GM19328 (cell line): ENCODE results near the gene EMC6.

Experiments
- ATAC-seq: cut with Tn5 transposase; IDR thresholded peaks from one replicate; pipeline ENCODE4 v1.9.1; 2021; ENCODE audit warnings: mild to moderate bottlenecking, moderate library complexity; ENCODE audit not compliant: unreplicated experiment

EMC6 gene

DNA sequence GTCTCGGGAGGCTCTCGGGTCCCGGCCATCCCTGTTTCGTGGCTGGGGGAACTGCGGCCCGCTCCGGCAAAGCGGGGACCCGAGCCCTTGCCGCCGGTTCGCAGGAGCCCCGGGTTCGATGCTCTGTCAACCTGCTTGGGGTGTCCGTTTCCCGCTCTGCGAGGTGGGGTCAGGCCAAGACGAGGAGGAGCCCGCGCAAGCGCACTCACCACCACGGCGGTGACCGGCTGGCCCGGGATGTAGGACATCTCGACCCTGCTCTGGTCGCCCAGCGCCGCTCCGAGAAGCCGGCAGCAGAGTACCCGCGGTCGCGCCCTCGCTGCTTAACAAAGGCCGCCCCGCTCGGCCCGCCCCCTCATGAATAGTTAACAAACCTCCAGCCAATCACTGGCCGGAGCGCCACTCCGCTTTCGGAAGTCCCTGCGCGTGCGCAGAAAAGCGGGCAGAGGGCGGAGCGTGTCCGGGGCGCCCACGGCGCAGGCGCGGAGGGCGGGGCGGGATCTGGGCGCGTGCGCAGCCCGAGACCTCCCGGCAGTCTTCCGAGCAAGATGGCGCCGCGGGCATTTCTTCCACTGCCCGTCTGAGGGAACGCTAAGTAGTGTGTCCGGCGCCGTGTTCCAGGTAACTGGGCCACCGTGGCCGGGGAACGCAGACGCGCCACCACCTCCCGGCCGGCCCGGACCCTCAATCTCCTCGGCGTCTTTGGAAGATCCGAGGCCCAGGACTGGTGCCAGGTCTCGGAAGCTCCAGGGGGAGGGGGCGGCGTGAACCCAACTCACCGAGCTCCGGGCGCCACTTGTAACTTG, at the start of gene EMC6, which contains the start of gene TAX1BP3:
Gene EMC6 (plus strand): TSS at position 534 of the 806 bp plus-strand sequence. CDS start 335 bp downstream, outside the sequence.
Gene TAX1BP3 (minus strand): TSS at position 300 of the 806 bp plus-strand sequence. CDS start 52 bp downstream, at position 248.
- ATAC-seq, result peak; percentile 83

DNA sequence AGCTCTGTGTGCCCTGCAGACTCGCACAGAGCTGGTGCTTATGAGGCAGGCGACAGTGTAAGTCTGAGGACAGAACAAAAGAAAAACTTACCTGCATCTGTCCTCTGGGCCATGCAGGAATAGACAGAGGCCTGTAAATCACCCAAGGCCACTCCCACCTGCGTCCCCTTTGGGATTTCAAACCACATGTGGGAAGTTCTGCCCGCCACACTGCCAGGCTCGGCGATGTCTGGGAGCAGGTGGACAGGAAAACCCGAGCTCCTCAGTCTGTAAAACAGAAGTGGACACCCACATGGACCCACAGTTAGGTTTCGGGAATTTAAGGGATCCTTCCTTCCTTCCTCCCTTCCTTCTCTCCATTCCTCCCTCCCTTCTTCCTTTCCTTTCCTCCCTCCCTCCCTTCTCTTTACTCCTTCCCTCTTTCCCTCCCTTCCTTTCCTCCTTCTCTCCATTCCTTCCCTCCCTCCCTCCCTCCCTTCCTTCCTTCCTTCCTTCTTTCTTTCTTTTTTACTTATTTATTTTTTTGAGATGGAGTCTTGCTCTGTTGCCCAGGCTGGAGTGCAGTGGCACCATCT, 47.4 kb upstream of the EMC6 start:
- ATAC-seq, result no peak

DNA sequence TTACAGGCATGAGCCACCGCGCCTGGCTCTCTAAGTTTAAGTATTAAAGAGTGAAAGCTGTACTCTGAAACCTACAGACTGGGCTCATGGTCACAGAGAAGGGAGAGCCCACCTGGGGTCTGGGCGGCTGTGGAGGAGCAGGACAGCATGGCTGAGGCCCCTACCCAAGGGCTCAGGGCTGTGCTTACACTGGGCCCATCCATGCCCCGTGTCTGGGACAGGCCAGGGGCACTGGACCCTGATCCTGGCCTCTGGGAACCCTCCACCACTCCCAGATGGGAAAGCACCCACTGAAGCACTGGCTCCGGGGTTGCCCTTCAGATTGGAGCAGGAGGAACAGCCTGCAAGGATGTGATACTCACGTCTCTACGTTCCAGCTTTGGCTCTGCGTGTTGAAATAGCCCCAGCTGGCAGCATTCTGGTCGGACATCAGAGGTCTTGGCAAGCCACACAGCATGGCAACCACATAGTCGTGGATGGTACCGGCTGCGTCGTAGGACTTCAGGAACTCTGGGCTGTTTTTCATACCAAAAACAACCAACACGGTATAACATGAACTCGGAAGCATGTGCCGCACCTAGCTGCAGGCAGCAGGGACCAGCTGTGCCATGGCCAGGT, 45.5 kb upstream of the EMC6 start:
- no peak for ATAC-seq

DNA sequence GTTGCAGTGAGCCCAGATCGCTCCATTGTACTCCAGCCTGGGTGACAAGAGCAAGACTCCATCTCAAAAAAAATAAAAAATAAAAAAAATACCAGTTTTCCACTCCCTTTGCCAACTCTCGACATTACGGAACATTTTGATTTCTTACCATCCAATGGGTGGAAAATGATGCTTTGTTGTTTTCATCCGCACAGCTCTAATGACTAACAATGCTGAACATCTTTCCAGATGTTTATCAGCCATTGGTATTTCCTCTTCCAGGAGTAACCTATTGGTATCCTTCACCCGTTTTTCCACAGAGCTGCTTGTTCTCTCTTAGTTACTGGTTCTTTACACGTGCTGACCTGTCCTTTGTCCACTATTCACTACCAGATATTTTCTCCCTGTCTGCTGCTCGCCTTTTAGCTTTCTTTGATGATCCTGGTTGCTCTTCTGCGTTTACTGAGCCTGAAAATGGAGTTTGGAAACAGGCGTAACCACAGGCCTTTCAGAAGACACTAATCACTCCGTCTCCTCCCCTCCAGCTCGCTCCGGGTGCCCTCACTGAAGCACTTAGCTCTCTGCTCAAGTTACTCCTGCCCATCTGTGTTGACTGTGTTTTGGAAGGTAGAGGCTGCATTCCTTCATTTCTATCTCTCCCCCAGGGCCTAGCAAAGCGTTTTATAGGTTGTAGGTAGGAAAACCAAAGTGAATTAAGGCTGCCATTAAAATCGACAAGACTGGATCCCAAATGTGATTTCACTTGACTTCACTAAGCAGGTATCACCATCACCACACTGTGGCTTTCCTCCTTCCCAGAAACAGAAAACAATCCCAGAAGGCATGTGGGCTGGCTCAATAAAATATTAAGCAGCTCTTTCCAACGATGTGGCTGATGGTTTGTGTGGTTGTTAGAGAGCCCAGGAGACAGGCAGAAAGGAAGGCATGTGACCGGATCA, 41.5 kb upstream of the EMC6 start:
- no peak for ATAC-seq

DNA sequence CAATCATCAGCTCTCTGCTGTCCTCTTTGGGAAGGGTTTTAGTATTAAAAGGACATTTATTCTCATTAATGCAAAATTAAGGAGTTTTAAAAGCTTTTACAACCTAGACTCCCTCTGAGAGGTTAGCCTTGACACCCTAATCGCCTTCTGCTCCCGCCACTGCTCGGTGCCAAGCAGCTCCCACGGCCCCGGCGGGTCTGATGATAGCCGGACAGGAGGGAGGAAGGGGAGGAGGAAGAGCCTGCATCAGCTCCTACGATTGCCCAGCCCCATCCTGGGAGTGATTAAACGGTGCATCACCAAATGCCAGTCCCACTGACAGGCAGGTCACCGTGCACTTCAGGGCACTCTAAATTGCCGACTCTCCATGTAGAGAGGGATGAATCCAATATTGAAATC, 40.8 kb upstream of the EMC6 start:
- ATAC-seq, result no peak

DNA sequence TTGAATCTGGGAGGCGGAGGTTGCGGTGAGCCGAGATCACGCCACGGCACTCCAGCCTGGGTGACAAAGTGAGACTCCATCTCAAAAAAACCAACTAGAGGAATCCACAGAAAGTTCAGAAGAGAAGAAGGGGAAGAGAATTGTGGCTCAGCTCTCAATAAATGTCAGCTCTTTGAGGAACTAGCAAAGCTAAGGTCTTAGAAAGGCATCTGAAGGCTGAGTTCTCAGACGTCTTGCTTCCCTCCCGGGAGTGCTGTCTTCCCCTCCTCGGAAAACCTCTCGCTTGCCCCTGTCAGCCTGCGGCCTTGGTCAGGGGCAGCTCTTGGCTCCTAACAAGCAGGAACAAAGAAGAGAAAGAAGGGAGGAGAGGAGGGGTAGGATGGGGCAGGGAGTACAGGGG, 37.8 kb upstream of the EMC6 start:
- no peak for ATAC-seq

DNA sequence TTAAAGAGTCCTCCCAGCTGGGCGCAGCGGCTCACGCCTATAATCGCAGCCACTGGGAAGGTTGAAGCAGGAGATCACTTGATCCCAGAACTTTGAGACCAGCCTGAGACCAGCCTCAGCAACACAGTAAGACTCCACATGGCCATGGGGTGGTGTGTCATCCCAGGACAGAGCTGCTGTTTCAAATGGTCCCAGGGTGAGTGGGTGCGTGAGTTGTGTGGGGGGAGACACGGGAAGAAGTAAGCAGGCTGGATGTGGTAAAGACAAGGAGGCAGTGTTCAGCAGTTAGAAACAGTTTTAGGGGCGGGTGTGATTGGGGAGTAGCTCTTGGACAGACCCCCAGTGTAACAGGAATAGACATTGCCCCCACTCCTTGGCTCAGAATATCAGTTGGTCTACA, 36.3 kb upstream of the EMC6 start:
- no peak for ATAC-seq

DNA sequence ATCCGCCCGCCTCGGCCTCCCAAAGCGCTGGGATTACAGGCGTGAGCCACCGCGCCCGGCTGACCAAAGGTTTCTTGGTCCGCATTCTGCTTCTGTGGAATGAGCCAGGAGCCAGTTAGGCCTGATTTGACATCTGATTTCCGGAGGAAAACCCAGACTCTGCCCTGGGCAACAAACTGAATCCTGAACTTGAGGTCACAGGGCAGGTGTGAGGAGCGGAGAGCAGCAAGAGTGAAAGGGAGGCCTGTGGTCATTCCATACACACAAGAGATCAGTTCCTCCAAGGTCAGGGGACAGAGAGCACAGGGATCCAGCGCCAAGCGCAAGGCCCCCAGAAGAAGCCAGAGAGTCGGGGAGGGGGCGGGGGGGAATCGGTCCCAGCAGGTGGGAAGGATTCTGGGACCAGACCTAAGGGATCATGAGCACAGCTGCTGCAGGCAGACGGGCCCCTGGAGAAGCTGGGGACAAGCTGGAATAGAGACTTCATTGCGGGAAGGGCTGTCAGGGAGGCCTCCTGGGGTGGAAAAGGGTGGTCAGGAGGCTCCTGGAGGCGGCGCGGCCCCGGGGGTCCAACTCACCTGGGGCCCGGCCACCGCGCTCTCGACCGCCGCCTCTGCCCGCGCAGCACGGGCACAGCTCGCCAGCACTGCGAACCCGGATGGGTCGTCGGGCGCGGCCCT, 33.0 kb upstream of the EMC6 start:
- no peak for ATAC-seq

DNA sequence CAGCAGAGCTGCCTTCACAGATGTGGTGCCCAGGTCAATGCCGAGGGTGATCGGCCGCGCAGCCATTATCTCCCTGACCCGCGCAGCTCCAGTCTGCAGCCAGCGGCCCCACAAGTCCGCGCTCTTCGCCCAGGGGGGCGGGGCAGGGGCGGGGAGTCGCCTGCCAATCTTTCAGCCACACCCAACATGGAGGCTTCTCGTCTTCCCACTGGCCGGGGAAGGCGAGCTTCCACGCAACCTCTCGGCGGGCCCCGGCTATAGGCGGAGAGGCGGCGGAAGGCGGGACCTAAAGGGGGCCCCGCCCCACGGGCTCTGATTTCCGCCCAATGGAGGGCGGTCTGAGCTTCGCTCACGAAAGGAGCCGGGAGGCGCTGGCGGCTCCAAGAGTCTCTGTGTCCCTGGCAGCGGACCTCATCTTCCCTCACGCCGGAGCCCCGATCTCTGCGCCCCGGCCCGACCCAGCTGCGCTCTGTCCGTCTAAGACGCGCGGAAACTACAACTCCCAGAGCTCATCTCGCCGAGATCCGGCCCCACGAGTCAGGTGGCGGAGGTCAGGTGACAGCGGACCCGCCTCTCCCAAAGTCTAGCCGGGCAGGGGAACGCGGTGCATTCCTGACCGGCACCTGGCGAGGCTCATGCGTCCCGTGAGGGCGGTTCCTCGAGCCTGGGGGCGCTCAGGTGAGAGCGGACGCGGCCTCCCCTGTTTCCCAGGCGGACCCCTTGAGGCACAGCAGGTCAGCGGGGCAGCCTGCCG, 32.3 kb upstream of the EMC6 start, which contains the start of the genes CTNS and SHPK:
Gene CTNS (plus strand): TSS at position 607 of the 754 bp plus-strand sequence. CDS start 3,447 bp downstream, outside the sequence.
Gene SHPK (minus strand): TSS at position 97 of the 754 bp plus-strand sequence. CDS start 31 bp downstream, at position 66.
- peak; percentile 95 for ATAC-seq

DNA sequence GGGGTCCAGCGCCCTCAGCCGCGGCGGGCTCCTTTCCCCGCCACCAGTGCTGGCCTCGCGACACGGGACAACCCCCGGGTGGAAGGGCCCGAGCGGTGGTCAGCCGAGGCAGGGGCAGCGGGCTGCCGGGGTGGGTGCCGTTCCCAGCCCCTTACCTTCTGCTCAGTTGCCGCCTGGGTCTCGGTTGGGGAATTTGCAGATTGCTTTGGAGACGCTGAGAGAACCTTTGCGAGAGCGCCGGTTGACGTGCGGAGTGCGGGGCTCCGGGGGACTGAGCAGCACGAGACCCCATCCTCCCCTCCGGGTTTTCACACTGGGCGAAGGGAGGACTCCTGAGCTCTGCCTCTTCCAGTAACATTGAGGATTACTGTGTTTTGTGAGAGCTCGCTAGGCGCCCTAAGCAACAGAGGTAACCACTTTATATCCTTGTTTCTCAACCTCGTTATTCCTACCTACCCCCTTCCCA, 31.7 kb upstream of the EMC6 start:
- ATAC-seq, result no peak

DNA sequence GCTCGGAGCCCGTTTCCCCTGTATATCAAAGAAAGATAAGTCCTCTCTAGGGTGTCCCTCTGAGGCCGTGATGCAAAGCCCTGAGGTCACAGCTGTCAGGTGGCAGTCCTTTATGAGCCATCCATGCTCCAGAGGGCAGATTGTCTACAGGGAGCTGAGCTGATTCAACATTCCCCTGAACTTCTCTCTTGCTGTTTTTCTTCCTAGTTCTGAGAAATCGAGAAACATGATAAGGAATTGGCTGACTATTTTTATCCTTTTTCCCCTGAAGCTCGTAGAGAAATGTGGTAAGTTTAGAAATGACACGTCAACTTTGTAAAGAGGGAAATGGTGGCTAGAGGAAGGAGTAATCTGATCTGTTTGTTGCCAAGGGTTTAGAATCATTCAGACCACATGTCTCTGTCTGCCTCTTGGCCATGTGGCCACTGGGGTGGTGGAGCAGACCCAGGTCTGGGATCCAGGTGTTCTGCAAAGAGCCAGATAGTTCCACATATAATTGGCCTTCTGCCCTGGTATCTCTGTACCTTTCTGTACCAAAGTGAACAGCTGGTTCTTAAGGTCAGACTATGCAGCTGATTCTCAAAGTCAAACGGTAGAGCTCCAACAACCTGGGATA, 28.5 kb upstream of the EMC6 start:
- ATAC-seq, result no peak

DNA sequence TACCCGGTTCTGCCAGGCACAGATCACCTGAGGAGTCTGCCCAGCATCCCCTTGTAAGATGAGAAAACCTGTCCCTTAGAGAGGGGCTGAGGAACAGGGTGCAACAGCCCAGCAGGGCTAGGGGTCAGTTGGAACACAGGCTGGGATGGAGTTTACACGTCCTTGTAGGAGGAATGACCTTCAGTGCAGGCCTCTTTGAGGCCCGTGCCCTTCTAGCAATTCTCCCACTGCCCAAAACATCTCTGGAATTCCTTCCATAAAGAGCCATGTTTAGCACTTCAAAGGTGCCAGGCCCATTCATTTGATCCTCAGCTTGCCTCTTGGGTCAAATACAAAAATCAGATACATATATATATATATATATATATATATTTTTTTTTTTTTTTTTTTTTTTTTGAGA, 27.6 kb upstream of the EMC6 start:
- no peak for ATAC-seq

DNA sequence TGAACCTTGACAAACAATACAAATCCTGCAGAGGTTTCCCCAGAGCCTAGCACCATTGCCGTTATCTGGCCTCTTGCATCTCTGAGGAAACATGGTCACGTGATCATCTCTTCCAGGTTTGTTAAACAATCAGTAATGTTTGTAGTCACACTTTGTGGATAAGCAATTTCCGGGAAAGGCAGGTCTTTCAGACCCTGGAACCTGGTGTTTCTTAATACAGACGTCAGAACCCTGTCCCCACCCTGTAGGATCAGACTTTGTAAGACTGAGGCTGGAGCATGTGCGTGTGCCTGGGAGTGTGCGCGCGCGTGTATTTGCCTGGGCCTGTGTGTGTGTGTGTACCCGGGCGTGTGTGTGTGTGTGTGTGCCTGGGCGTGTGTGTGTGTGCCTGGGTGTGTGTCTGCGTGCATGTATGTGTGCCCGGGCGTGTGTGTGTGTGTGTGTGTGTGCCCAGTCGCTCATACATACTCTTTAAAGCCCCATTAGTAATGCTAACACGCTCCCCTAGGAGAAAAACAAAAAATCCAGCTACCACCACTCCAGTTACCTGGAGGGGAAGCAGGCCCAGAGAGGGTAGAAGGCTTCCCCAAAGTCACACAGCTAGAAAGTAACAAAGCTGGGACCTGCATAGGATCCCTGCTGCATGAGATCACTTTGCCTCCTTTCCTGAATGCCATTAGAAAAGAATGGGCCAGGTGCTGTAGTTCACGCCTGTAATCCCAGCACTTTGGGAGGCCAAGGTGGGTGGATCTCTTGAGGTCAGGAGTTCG, 26.7 kb upstream of the EMC6 start:
- ATAC-seq, result no peak

DNA sequence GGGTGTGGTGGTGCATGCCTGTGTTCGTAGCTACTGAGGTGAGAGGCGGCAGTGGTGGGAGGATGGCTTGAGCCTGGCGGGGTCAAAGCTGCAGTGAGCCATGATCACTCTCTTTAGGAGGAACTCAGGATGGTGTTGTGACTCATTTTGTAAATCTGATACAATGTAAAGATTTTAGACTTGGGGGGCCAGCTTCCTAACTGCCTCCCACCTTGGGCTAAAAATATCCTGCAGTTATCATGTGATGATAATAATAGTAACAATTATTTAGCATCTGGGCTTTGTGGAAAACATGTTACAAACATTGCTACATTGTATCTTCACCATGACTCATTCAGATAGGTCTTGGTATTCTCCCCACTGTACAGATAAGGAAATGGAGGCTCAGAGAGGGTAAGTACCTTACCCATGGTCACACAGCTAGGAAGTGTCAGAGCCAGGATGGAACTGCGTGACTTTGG, 24.7 kb upstream of the EMC6 start:
- ATAC-seq, result no peak

DNA sequence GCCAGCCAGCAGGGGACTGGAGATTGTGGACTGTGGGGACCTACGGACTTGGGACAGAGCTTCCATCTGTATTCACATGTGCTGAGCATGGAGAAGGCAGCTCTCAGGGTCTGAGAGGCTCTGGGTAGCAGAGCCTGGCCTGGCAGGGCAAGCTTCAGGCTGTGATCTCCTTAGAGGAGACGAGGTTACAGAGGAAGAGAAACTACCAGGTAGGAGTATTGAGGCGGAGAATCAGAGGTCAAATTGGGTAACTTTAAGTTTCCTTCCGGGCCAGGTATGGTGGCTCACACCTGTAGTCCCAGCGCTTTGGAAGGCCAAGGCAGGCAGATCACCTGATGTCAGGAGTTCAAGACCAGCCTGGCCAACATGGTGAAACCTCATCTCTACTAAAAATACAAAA, 23.3 kb upstream of the EMC6 start:
- ATAC-seq, result no peak

DNA sequence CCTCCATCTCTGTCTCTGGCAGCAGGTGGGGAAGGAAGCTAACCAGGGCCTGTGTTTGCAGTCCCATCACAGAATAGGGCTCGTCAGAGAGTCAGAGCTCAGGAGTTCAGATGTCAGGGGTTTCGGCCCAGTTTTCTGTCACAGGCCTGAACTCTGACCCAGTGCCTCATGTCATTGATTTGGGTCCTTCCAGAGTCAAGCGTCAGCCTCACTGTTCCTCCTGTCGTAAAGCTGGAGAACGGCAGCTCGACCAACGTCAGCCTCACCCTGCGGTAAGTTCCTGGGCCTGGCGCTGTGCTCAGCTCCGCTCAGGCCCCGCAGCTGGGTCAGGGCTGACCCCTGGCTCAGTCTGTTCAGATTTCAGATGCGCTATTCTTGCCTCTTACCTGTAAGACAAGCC, 21.4 kb upstream of the EMC6 start:
- no peak for ATAC-seq

DNA sequence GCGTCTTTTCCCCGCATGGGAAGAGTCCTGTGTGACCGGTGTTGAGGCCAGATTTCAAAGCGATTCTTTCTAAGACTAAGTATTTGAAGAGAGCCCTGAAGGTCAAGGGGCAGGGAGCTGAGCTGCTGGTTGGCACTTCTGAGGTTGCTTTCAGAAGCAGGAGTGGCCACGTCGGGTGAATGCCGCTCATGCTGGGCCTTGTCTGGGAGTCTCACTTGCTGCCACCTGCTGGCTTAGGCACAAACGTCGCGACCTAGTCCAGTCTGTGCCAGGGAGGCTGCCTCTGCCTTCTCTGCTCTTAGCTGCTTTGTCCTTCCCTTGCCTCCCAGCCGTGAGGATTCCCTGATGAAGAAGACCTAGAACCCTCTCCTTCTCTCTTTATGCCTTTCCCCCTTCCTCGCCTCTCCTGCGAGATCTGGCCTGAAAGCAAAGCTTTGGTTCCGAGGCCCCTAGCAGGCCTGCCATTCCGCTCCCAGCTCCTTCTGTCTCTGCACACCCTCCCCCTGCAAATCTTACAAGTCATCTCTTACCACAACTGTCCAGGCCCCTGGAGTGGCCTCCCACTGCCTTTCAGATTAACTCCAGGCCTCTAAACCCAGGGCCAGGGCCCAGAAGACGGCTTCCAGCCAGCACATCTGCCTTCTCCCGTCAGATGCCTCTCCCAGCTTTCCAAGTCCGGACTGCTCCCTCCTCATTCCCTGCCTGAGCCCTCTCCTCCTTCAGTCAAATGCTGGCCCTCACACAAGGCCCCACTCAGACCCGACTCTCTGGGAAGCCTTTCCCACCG, 20.6 kb upstream of the EMC6 start:
- no peak for ATAC-seq
